Hematopoietic multipotent progenitor cell treated with erythropoietin and hydrocortisone succinate and interleukin-3 and kit ligand, for 4 days (in vitro differentiated cells): Measurements from ENCODE around the gene RHOBTB3.

Source experiments
- DNase-seq: peaks from one replicate; pipeline ENCODE4 v3.0.0-alpha.2; 2015

The RHOBTB3 gene

DNA sequence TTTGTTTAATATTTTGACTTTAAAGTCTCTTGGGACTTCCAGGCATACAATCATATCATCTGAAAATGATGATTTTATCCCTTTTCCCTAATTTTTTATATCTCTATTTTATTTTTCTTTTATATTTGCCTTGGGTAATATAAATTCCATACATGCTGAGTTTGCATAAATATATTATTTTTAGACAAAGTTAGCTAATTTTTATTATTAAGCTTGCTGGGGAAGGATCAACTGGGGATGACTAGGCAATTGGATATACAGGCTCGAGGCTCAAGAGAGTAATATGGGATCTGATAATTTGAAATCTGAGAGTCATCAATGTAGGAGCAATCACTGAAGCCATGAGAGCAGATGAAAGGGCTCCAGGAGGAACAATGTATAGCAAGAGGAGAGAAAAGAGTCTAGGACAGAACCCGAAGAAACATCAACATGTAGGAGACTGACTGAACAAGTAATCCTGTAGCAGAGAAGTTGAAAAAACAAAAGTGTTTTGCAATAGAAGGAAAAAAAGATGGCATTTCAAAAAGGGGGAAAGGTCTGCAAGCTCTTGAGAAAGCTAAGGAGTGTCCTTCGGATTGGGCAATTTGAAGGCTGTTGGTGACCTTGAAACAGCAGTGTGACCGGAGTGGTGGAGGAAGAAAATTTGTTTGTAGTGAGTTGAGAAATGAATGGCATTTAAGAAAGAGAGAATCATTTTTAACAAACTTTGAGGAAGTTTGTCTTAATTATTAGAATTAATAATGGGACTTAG lies 17.0 kb upstream of the RHOBTB3 start:
- no peak for DNase-seq

DNA sequence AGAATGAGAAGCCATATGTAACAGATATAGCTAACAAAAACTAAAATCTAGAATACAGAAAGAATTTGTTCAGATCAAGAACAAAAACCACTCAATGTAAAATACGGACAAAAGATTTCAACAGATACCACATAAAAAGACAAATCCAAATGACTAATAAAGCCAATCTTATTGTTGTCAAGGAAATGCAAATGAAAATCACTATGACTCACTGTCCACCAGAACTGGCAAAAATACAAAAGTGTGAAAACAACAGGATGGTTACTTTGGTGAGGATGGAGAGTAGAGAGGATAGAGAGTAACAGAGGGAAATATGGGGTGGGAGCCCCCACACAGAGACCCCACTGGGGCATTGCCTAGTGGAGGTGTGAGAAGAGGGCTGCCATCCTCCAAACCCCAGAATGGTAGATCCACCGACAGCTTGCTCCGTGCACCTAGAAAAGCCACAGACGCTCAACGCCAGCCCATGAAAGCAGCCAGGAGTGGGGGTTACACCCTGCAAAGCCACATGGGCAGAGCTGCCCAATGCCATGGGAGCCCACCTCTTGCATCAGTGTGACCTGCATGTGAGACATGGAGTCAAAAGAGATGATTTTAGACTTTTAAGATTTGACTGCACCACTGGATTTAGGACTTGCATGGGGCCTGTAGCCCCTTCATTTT lies 15.2 kb upstream of the RHOBTB3 start:
- no peak for DNase-seq

DNA sequence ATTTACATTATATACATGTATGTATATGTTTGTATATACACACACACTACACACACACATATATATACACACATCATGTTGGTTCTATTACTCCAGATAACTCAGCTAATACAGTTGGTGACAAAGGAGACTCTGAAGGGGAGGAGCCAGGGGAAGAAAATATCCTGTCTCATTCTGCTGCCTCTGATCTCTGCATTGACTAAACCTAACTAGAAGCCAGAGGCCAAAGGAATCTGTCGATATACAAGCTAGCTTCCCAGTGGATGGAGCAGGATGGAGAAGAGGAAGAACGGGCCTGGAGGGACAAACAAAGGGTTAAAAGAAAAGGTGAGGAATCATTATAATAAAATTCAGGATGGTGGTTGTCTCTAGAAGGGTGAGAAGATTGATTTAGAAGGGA lies 13.7 kb upstream of the RHOBTB3 start:
- DNase-seq: no peak

DNA sequence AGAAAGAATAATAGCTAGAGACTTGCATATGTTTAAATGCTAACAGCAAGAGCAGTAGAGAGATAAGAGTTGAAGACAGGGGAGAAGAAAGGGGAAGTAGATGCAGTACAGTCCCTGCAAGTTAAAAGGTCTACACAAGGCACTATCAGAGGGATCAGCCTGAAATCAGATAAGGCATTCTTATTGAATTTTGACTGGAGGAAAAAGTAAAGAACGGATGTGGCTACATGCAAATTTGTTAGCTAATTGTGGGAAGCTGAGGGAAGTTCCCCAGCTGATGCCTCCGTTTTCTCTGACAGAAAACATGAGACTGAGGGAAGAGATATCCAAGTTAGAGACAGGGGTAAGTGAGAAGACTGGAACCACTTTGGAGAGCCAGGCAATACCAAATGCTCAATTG lies 12.9 kb upstream of the RHOBTB3 start:
- DNase-seq: peak; percentile 94

DNA sequence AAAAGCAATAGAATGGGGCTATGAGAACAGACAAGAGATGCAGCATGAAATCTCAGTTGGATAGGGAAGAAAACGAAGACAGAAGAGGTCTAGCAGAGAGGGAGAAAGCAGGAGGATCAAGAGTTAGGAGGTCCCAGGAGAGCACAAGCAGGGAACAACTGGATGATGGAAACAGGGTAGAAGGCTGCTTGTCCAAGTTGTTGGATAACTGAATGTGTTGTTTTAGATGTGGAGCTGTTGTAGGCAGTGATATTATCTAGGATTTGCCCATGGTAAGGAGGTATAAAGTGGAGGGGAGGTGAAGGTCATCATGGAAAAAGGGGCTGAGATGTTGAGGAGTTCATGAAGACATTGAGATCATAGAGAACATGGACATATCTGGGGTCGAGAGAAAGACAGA lies 12.4 kb upstream of the RHOBTB3 start:
- no peak for DNase-seq

DNA sequence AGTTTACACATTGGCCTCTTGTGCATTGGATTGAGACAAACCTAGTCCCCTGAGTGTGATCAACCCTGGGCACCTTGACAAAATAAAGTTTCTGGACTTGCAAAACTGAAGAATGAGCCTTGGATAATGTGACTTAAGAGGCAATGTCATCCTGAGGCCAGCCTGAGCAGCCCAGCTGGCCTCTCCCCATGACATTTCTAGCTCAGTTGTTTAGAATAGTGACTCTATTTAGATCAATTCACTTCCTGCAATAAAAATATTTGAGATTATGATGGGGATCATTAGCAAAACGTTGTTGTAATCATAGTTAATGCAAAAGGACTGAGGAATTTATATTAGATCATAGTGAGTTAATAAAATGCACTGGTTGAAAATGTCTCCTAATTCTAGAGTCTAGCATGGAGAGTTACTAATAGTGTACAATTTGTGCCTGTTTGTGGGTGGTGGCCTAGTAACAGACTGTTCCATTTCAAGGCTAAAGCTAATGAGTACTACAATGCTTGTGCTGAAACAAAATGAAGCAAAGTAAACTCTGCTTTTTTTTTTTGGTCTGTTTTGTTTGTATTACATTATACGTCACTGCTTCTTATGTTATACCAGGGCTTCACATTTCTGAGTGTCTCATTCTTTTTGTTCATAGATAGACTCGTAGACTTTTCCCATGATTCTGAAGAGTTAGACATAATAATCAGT lies 10.9 kb upstream of the RHOBTB3 start:
- DNase-seq: no peak

DNA sequence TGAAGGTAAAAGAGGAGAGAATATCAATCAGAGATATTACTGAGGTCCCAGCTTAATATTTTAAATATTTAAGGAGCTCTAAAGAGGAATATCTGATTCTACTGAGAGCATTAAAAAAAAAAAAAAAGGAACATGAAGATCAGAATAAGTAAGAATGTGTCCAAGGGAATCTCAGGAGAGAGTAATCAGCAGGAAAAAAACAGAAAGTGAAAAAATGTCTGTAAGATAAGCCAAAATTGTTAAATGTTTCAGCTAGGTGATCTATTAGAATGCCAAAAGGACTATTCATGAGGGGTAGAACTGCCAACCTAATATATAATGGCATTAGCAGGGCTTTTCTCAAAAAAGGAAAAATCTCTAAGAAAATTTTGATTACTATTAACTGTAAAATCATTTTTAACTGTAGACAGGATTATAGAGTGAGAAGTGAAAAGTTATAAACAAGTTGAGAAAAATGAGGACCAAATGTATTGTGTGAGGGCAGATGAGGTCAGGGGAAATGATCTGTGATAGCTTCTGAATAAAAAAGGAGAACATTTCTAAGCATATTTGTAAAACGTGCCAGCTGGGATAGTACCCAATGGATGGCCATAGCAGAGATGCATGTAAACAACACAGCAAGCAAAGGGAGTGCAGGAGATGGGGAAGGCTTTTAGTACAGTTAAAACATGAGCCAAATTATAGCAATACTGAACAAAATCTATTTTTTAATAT lies 9.4 kb upstream of the RHOBTB3 start:
- no peak for DNase-seq

DNA sequence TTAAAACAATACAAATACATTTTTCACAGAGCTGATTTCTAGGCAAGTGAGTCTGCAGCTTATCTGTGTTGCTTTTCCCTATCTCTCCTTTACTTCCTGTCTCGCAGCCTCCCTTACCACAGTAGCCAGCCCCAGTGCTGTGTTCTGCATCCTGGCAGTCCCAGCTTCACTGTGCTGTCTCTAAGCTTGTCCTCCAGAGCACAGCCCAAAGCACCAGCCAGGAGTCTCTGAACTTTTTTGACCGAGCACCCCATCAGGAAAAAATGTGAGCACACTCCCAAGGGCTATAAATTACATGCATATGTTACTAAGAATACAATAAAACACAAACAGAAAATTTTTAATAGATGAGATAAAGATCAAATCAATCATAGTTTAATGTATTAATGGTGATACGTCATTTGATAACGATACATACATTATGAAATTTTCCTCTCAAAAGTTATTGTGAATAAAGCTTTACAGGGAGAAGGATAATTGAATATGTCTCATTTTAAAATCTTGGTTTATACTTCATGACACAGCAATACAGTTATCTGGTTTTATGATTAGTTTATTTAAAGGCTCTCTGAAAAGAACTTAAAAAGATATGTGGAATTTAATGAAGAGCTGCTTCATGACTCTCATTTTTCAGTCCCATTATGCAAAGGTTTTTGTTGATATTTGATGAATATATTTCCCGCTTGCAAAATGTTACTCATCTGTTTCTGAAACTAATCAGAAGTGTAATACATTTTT lies 7.3 kb upstream of the RHOBTB3 start:
- DNase-seq: peak; percentile 88

DNA sequence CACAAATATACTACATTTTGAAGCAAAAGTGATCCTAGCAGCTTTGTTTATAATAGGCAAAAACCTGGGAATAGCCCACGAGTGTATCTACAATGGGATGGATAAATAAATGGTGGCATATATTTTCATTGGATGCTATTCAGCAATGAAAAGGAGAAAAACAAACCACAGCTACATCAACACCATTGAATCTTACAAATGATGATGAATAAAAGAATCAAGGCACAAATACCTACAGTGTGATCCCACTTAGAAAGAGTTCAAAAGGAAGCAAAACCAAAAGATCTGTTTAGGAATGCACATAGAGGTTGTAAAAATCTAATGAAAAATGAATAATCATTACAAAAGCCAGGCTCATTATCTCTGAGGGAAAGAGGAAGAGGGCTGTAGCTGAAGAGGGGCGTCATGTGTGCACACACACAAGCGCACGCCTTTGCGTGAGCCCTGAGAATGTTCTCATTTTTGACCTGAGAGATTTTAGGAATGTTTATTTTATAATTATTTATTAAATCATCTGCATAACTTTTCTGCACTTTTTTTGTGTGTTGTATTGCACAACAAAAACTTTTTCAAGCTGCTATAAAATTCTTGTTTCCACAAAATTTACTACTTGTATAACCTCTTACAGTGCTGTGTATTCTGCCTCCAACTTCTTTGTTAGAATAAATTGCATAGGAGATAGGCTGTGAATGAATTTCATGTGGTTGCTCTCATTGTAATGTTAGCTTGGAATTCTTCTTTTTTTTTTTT lies 5.9 kb upstream of the RHOBTB3 start:
- peak; percentile 74 for DNase-seq

DNA sequence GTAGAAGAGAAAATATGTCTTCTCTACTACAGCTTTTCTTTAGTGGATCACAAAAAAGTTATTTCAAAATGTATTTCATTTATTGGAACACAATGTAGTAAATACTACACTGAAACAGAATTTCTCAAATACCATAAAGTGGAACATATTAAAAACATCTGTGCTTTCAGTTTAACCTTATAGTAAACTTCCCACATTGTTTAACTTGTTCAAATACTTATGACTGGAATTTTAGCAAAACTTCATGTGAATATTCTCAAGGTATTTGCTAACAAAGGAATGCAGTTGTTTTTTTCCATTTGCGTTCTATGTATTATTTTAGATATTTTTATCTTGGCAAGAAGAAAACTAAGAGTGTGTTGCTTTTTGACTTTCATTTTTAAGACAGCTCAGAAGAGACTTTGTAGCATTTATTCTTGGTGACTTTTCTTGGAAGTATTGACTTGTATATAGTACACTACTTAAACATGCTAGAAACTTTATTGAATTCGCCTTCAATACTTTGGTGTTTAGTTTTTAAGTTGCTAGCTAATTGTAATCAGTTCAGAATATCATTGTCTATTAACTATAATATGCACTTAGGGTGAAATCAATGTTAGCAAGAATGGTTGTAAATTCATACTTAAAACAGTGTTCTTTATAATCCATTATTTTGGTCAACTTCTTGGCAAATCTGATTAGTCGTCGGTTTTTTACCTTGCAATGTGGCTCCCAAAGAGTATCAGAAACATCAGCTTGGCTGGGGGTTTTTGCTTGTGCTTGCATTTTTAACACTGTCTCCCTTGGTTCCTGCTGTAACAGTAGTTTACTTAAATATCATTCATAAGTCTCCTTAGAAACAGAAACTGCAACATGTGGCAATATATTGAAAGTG lies 5.0 kb upstream of the RHOBTB3 start:
- peak; percentile 31 for DNase-seq

DNA sequence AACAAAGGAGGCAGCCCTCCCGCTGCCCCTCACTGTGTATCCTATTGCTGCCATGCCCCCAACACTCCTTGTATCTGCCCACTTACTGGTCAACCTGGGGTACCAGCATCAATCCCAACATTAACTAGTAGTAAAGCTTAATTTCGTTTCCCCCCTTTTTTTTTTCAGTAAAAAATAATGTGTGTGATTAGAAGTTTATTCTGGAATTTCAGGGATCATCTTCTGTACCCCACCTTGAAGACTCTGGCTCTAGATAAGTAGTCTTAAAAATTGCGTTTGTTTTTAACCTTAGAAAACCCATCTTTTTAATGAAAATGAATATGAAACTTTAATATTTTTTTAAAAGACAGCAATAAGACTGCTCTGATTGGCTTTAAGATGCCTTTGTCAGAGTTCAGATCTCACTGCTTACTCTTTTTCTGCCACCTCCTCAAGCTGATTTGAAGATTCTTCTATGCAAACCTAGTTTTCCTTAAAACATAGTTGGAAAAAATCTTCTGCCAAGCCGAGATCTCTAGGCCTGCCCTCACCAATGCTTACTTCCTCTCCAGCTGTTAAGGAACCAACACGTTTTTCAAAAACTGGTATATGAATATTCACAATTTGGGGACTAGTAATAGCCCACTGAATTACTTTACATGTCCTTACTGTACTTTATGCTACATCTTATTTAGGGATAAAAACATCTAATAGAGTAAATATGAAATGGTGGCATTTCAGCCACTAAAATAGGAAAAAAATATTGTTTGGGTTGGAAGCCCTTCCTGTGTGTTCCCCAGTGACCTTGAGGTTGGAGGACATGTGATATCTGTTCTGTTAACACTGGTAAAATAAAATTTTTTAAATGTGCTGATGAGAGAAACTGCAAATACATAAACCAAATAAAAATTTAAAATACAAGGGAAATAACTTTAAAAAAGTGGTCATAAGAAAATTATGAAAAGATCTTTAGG lies 4.0 kb upstream of the RHOBTB3 start:
- DNase-seq: no peak

DNA sequence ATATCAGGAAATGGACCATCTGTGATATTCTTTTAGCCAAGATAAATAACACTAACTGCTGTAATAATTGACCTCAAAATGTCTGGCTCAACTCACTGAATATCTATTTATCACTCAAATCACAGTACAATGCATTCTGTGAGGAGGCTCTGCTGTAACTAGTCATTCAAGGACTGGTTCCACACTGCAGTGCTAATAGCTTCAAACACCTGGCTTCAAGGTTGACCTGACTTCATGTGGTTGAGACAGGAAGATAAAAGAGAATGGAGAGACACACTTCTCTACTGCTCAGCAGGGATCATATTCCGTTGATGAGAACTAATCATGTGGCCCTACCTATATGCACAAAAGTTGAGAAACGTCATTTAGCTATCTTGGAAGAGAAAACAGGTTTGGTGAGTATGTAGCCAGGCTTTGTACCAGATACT lies 3.4 kb upstream of the RHOBTB3 start:
- DNase-seq: no peak

DNA sequence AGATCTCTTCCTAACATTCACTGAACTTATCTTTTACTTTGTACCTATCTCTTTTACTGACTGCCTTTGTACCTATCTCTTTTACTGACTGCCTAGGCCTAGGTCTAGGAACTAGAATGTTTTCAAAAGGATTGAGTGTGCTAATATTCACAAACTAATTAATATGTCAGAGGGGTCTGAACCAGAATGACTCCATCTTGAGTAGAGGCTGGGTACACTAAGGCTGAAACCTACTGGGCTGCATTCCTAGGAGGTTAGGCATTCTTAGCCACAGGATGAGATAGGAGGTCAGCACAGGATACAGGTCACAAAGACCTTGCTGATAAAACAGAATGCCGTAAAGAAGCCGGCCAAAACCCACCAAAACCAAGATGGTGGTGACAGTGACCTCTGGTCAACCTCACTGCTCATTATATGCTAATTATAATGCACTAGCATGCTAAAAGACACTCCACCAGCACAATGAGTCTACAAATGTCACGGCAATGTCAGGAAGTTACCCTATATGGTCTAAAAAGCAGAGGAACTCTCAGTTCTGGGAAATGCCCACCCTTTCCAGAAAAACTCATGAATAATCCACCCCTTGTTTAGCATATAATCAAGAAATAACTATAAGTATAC lies 2.5 kb upstream of the RHOBTB3 start:
- peak; percentile 66 for DNase-seq

DNA sequence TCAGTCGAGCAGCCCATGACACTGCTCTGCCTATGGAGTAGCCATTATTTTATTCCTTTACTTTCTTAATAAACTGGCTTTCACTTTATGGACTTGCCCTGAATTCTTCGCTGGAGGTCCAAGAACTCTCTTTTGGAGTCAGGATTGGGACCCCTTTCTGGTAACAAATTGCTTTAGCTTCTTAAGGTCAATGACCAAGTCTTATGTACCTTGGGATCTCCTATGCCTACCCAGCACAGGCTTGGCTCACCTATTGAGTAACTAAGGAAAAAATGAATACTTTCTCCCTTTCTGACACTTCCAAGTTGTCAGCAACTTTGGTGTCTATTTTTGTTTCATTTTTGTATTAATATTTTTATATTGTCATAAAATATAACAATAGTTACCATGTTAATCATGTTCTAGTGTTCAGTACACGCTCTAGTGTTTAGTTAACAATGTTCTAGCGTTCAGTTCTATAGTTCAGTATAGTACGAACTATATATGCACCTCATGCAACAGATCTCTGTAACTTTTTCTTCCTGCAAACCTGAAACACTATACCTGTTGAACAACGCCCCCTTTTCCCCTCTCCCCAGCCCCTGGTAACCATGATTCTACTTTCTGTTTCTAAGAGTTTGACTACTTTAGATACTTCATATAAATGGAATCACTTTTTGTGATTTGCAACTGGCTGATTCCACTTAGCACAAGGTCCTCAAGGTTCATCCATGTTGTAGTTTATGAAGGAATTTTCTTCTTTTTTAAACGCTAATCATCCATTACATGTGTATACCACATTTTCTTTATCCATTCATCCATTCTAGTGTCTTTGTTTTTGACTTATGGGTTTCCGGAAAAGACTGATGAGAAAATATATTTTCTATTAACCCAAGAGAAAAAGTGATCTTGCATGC lies 1.8 kb upstream of the RHOBTB3 start:
- DNase-seq: no peak

DNA sequence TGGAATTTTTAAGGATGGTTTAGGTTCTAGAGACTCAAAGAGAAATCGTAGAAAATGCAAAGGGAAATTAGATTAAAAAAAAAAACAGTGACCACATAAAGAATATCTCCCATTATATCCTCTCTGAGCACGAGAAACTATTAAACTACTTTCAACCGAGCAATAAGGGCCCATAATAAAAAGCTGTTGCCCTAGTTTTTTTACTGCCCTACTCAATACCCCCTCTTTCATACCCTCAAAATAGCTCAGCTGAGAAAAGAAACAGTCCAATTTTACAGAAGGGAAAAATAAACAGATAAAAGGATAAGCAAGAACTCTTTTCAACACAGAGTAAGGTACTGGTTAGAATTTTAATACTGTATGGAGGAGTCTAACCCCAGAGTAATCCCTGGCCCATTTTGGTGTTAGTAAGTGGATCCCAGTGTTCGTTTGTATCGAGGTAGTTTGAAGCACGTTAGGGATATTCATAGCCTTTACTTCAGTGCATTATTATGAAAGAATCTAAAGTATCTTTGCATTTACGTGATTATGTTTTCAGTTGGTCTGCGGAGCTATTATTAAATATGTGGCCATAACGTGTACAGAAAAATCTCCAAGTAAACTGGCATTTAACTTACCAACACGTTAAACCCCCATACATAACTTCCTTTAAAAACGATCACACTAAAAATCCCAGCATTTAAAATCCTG lies 980 bp upstream of the RHOBTB3 start:
- no peak for DNase-seq

DNA sequence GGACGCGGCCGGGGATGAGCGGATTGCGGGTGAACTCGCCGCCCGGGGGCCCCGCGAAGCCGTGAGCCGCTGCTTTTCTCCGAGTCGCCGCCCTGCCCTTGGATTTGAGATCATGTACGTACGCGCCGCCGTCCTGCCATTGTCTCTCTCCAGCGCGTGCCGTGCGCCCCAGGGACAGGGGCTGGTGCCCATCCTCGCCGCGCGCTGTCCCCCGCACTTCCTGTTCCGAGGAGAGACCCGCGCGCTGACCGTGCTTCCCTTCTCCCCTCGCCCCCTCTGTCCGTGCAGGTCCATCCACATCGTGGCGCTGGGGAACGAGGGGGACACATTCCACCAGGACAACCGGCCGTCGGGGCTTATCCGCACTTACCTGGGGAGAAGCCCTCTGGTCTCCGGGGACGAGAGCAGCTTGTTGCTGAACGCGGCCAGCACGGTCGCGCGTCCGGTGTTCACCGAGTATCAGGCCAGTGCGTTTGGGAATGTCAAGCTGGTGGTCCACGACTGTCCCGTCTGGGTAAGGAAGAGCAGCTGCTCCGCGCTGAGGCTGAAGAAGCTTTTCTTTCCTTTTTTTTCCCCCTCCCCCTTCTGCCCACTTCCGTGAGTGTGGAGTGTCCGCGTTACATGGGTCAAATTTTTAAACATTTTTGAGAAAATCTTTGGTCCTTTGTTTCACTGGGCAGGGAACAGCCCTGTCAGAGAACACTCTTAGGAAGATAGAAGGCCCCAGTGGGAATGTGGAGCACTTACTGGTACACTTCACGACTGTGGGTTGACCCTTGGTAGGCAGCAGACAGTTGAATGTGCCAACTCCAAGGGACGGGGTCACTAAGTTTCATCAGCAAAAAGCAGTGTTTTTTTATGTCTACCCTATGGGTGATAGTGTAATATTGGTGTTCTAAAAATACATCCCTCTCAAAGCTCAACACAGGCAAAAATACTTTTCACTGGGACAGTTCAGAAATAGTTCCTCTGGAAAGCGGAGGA lies 727 bp downstream of the RHOBTB3 start:
- peak; percentile 71 for DNase-seq
